Large intestine (tissue), 3 donors: ENCODE results near the gene TUBA4A. TPM values are rescaled to one million over a fixed set of nuclear protein-coding genes. Genes with fewer than 3 reads are reported as not detected.
"Not testable (repeated sequence)": the region's sequence is repeated elsewhere in the genome, so short reads cannot be mapped to it uniquely, and the experiment has no call there.

Experiments
- DNase-seq, 2 donors: peaks; one replicate each; pipeline versions ENCODE4 v3.0.0 to v3.0.0-alpha.2; 2013
- H3K27ac ChIP-seq: one replicate; pipeline ENCODE4 v1.5.1; 2013; ENCODE audit warnings: low read length
- H3K27me3 ChIP-seq: 2 replicates; pipeline ENCODE4 v1.6.1; 2013; ENCODE audit warnings: low read length; ENCODE audit not compliant: control insufficient read depth, insufficient read depth
- H3K36me3 ChIP-seq: 2 replicates; pipeline ENCODE4 v1.6.1; 2013; ENCODE audit warnings: low read length; ENCODE audit not compliant: control insufficient read depth, insufficient read depth
- H3K4me1 ChIP-seq: one replicate; pipeline ENCODE4 v1.6.1; 2013; ENCODE audit warnings: low read length; ENCODE audit not compliant: control insufficient read depth, insufficient read depth
- H3K4me3 ChIP-seq: one replicate; pipeline ENCODE4 v1.5.1; 2013; ENCODE audit warnings: low read length
- H3K9me3 ChIP-seq: one replicate; pipeline ENCODE4 v1.6.1; 2013; ENCODE audit warnings: mild to moderate bottlenecking, low read depth, low read length, moderate library complexity; ENCODE audit not compliant: control insufficient read depth
- WGBS: methylation state at CpG from one replicate; pipeline ENCODE4 v1.1.5; 2013; ENCODE audit warnings: low lambda C conversion rate; ENCODE audit not compliant: insufficient coverage; 5-methylcytosine and 5-hydroxymethylcytosine counted together
- polyA plus RNA-seq: library from polyadenylated mRNA; unstranded; fragments of 120-200 nt; gene quantifications from one replicate; pipeline ENCODE4 v1.2.1, GENCODE V29; 2013

TUBA4A gene
- polyA plus RNA-seq, 1 donor = 25.6 TPM

DNA sequence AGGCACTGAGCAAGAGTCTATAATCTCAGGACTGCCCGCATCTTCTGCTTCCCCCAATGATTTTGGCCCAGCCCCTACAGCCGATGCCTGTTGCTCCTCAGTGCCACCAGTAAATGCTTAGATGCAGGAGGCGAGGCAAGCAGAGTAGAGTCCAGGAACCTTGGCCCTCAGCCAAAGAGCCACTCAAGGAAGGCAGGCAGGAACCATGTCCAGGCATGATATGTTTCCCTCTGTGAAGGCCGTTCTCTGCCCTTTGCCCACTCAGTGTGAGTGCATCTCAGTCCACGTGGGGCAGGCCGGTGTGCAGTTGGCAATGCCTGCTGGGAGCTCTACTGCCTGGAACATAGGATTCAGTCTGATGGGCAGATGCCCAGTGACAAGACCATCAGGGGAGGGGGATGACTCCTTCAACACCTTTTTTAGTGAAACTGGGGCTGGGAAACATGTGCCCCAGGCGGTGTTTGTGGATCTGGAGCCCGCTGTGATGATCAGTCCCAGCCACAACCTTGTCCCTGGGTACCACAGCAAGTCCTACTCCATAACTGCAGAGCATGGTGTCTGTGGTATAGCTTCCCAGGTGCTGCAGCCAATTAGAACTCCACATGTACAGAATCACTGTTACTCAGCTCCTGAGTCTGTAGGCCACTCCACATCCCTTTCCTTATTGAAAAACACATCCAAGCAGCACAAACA, 15.8 kb upstream of the TUBA4A start:
- WGBS = no CpG with 5 or more reads among the region's 8 CpGs
- no peak overlapping the region for H3K27ac ChIP-seq
- DNase-seq = peak; percentile 85 to 91
- H3K4me1 ChIP-seq = peaks cover 17% of the 10 kb centered on the region
- H3K4me3 ChIP-seq = no peak overlapping the region
- no peaks in the 10 kb centered on the region for H3K9me3 ChIP-seq
- H3K36me3 ChIP-seq = no peaks in the 10 kb centered on the region
- H3K27me3 ChIP-seq = no peaks in the 10 kb centered on the region

DNA sequence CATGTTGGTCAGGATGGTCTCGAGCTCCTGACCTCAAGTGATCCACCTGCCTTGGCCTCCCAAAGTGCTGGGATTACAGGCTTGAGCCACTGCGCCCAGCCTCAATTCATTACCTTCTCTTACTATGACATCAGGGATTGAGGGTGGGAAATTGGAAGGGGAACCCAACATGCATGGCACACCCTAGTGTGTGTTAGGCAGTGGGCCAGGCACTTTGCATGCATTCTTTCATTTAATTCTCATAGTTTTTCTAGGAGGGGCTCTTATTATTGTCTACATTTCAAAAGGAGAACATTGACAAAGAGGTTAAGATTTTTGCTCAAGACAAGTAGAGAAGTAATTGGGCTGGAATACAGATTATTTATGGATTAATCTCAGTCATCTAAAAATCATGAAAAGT, 14.6 kb upstream of the TUBA4A start:
- Histone ChIP-seq H3K27me3 (no peaks in the 10 kb centered on the region), H3K27ac (no peak overlapping the region), H3K36me3 (no peaks in the 10 kb centered on the region), H3K4me1 (peaks cover 17% of the 10 kb centered on the region), H3K9me3 (no peaks in the 10 kb centered on the region), H3K4me3 (no peak overlapping the region)
- no CpG with 5 or more reads among the region's 2 CpGs for WGBS
- no peak for DNase-seq

DNA sequence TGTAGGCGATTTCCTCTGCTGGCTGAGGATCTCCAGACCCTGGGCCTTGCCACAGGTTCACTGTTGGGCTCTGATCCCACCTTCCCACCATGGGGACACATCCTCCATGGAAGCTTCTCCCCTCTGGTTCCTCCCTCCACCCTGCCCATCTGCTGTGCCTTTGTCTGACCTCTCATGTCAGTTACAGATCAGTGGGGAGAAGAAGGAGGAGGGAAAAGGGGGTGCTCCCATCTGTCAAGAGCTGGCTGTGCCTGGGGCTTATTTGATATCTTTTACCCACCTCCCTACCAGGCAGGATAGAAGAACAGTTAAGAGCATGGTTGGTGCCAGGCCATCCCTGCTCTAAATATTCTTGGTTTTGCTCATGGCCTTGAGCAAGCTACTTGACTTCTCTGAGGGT, 13.2 kb upstream of the TUBA4A start:
- WGBS = no CpG with 5 or more reads among the region's 1 CpG
- DNase-seq = no peak
- Histone ChIP-seq H3K9me3 (no peaks in the 10 kb centered on the region), H3K27ac (no peak overlapping the region), H3K4me3 (no peak overlapping the region), H3K36me3 (no peaks in the 10 kb centered on the region), H3K4me1 (peaks cover 17% of the 10 kb centered on the region), H3K27me3 (no peaks in the 10 kb centered on the region)

DNA sequence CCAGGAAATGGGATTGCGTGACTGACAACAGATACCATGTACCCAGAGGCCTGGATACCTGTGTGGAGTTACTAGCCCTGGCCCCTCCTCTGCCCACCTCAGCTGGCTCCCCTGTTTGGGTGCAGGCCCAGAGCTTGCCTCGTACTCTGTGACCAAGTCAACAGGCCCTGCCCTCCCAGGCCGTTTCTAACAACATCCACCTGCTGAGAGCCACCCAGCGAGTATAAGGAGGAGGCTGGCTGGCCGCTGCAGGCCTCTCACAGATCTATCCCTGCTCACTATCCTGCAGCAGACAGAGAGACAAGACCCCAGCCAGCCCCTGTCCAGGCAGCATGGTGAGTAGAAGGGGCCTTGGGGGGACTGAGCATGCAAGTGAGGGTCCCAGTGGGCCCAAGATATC, 12.5 kb upstream of the TUBA4A start:
- peaks cover 5% of the 10 kb centered on the region for H3K27me3 ChIP-seq
- DNase-seq = no peak
- H3K4me3 ChIP-seq = no peak overlapping the region
- H3K9me3 ChIP-seq = no peaks in the 10 kb centered on the region
- peaks cover 17% of the 10 kb centered on the region for H3K4me1 ChIP-seq
- no peak overlapping the region for H3K27ac ChIP-seq
- no peaks in the 10 kb centered on the region for H3K36me3 ChIP-seq
- no CpG with 5 or more reads among the region's 5 CpGs for WGBS

DNA sequence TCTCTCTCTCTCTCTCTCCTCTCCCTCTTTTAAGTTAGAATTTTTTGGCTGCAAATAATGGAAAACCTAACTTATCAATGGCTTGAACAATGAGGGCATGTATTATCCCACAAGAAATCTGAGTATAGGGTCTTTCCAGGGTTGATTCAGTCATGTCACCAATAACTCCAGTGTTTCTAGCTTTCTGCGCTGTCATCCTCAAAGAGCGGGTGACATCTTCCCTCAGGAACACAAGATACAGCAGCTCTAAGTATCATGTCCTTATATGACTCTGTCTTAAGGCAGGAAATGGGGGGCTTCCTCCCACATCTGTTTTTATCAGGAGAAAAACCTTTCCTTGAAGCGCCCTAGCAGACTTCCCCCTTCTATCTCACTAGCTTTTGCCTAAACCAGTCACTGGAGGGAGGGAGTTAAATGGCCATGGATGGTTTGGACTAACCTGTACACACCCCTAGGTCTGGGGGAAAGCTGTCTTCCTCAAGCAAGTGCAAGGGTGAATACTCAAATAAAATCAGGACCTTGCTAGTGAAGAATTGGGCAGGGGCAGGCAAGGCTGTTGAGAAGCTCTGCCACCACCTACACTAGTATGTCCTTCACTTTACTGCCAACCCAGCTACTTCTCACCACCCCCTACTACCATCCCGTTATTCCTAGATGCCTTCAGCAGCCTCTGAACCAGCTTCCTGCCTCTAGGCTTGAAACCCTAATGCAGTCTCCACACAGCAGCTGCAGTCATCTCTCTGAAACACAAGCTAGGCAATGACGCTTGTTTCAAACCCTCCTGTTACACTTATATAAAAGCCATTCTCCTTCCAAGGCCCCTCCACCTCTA, 7.5 kb upstream of the TUBA4A start:
- no peak for DNase-seq
- Histone ChIP-seq H3K27ac (no peak overlapping the region), H3K27me3 (peaks cover 13% of the 10 kb centered on the region), H3K4me3 (no peak overlapping the region), H3K9me3 (no peaks in the 10 kb centered on the region), H3K36me3 (no peaks in the 10 kb centered on the region), H3K4me1 (no peaks in the 10 kb centered on the region)
- WGBS = 100% methylated on average over 1 of the region's 5 CpGs

DNA sequence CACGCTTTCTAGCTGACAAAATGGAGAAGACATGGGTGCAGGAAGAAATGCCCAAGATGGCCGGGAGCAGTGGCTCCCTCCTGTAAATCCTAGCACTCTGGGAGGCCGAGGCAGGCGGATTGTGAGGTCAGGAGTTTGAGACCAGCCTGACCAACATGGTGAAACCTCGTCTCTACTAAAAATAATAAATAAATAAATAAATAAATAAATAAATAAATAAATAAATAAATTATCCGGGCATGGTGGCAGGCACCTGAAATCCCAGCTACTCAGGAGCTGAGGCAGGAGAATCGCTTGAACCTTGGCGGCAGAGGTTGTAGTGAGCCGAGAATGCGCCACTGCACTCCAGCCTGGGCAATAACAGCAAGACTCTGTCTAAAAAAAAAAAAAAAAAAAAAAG, 5.2 kb upstream of the TUBA4A start:
- 80% methylated on average over 1 of the region's 10 CpGs for WGBS
- H3K36me3 ChIP-seq, H3K4me3 ChIP-seq, H3K4me1 ChIP-seq, DNase-seq, H3K9me3 ChIP-seq, H3K27ac ChIP-seq: not testable (repeated sequence)
- peaks cover 35% of the 10 kb centered on the region for H3K27me3 ChIP-seq

DNA sequence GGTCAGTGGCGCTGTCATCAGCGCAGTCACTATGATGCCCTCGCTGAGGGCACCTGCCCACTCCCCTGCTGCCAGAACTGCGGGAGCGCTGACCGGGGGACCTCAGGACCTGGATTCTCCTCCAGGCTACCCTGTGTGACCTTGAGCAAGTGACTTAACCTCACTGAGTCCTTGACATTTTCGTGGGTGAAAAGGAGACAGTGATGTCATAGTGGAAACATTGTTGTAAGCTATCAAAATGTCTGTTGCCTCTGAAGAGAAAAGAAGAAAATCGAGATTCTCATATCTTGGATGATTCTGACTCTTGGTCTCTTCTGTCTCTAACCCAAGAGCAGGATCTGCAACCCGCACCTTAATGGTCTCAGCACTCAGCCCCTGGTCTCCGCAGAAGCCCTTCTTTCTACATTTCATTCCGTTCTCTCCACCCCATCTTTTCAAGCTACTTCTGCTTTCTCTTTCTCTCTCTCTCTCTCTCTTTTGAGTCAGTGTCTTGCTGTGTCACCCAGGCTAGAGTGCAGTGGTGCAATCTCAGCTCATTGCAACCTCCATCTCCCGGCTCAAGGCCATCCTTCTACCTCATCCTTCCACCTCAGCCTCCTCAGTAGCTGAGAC, 978 bp upstream of the TUBA4A start:
- peak overlapping the region; percentile 45 for H3K4me3 ChIP-seq
- peaks cover 33% of the 10 kb centered on the region for H3K4me1 ChIP-seq
- peaks cover 8% of the 10 kb centered on the region for H3K36me3 ChIP-seq
- WGBS = 46% methylated on average over 3 of the region's 12 CpGs
- peaks cover 46% of the 10 kb centered on the region for H3K27me3 ChIP-seq
- H3K9me3 ChIP-seq = no peaks in the 10 kb centered on the region
- no peak for DNase-seq
- no peak overlapping the region for H3K27ac ChIP-seq

DNA sequence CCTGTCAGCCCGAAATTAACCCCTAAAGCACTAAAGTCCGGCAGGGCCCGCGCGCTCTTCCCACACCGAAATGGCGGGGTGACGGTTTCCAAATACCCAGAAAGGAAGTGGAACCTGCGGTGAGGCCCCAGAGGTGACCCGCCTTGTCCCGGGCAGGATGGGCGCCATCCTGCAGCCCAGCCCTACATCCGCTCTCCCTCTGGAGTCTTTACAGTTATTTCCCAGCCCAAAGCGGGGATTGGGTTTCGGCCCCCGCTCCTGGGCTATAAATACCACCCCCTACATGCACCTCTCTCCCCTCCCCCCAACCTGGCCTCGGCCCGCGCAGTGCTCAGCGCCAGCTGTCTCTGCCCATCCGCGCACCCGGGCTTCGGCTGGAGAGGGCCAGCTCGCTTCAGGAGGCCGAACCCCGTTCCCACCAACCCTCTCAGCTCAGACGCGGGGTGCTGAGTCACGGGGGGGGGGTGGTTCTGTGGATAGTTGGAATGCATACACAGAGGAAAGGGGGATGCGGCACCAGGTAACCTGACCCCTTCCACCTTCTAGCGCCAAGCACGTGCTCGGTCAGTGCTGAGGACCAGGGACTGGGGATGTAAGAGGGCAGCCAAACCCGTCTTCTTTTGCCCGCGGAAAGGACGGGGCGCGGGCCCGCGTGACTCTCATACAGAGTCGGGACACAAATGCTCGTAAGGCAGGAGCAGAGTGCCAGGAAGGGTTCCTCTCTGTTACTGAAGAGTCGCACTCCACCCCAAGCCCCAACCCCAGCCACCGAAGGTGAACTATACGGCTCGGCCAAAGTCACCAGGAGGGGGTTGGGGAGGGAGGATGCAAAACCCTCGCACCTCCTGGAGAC, 592 bp downstream of the TUBA4A start, which contains the start of gene TUBA4B:
TUBA4B (plus strand) TSS at position 344 of the 853 bp plus-strand sequence; CDS start at position 509, 165 bp downstream.
- H3K4me1 ChIP-seq = peaks cover 48% of the 10 kb centered on the region
- peak within 1 kb of the TSS; percentile 15 for H3K27ac ChIP-seq
- DNase-seq = peak in 1 of 2 donors; percentile 49
- H3K36me3 ChIP-seq = peaks cover 11% of the 10 kb centered on the region
- H3K9me3 ChIP-seq = no peaks in the 10 kb centered on the region
- peaks cover 46% of the 10 kb centered on the region for H3K27me3 ChIP-seq
- H3K4me3 ChIP-seq = peak within 1 kb of the TSS; percentile 45
- no CpG with 5 or more reads among the region's 49 CpGs for WGBS

DNA sequence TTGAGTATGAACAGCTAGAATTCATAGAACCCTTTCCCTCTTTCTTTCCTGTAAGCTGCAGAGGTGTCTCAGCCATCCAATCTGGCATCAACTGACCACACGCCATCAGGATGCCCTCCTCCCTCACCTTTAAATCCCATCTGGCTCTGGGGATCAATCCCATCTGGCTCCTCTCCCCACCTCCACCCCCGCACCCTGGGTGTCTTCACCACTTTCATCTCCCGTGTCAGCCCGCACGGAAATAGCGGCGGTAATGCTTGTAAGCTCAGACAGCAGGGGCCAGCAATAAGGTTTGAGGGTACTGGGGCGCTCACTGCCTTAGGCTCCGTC, 1.2 kb downstream of the TUBA4A start:
- no peak overlapping the region for H3K27ac ChIP-seq
- peaks cover 17% of the 10 kb centered on the region for H3K36me3 ChIP-seq
- no CpG with 5 or more reads among the region's 9 CpGs for WGBS
- H3K9me3 ChIP-seq = no peaks in the 10 kb centered on the region
- H3K4me3 ChIP-seq = peak overlapping the region; percentile 45
- peak in 1 of 2 donors; percentile 19 for DNase-seq
- peaks cover 46% of the 10 kb centered on the region for H3K27me3 ChIP-seq
- peaks cover 54% of the 10 kb centered on the region for H3K4me1 ChIP-seq

DNA sequence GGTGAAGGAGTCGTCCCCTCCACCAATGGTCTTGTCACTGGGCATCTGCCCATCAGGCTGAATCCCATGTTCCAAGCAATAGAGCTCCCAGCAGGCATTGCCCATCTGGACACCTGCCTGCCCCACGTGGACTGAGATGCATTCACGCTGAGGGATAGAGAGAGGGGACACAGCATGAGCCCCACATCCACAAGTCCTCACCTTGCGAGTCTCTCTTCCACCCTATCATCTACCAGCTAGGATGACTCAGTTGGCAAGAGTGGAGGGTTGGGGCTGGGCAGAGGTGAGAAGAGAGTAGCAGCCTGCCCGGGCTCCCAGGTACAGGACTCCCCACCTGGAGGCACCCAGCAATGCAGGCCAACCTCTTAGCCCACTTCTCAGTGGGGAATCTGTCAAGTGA, 1.6 kb downstream of the TUBA4A start:
- DNase-seq = no peak
- Histone ChIP-seq H3K9me3 (no peaks in the 10 kb centered on the region), H3K27ac (no peak overlapping the region), H3K4me1 (peaks cover 59% of the 10 kb centered on the region), H3K4me3 (peak overlapping the region; percentile 45), H3K27me3 (peaks cover 46% of the 10 kb centered on the region), H3K36me3 (peaks cover 18% of the 10 kb centered on the region)
- WGBS = no CpG with 5 or more reads among the region's 5 CpGs
